HFFc6 (cell line): Measurements from ENCODE around the gene CSF1R. TPM values are rescaled to one million over a fixed set of nuclear protein-coding genes. Genes with fewer than 3 reads are reported as not detected.
A peak's percentile ranks its signal among the peaks of the same experiment; 100 is the strongest.

Experiments used
- DNase-seq: peaks from one replicate; pipeline ENCODE4 v3.0.0-alpha.2; 2018
- H3K27ac Mint-ChIP-seq: 2 replicates; pipeline ENCODE4 v1.8.0; 2020; ENCODE audit warnings: mild to moderate bottlenecking, mixed read lengths
- H3K27me3 Mint-ChIP-seq: 2 replicates; pipeline ENCODE4 v1.8.0; 2021; ENCODE audit warnings: mild to moderate bottlenecking, moderate library complexity, mixed read lengths; ENCODE audit not compliant: insufficient read depth
- H3K36me3 Mint-ChIP-seq: 2 replicates; pipeline ENCODE4 v1.8.0; 2021; ENCODE audit warnings: low read depth, mixed read lengths
- H3K4me1 Mint-ChIP-seq: 2 replicates; pipeline ENCODE4 v1.8.0; 2020; ENCODE audit warnings: low read depth, mixed read lengths
- H3K4me3 Mint-ChIP-seq: 2 replicates; pipeline ENCODE4 v1.8.0; 2020; ENCODE audit warnings: mild to moderate bottlenecking, moderate library complexity, mixed read lengths
- H3K9me3 Mint-ChIP-seq: 2 replicates; pipeline ENCODE4 v1.8.0; 2020; ENCODE audit warnings: mild to moderate bottlenecking, mixed read lengths
- CTCF ChIP-seq: fragments of 200-600 bp; sonication (generic); IDR thresholded peaks from 2 replicates; pipeline ENCODE4 v1.5.0; 2021; ENCODE audit warnings: antibody characterized with exemption, mild to moderate bottlenecking
- total RNA-seq, 6 experiments: library from RNA; stranded (reverse); fragmentation: NEBNext Ultra II Directional; extraction: Animal tissue kit (Norgen Biotek cat#: 25700); gene quantifications; 2 replicates in 1 of 6; 3 replicates in 5 of 6; pipeline ENCODE4 v1.2.3, GENCODE V29; 2021

CSF1R gene
- total RNA-seq, 6 experiments from 2014 or later = 0.26 to 1.5 (median 0.78) TPM

GRCh38 chr5:150068071-150068470, 18.3 kb downstream of the CSF1R start:
- Mint-ChIP-seq H3K9me3 (no peaks in the 10 kb centered on the region), H3K36me3 (no peaks in the 10 kb centered on the region), H3K27ac (no peak overlapping the region), H3K4me3 (no peak overlapping the region), H3K4me1 (peaks cover 51% of the 10 kb centered on the region), H3K27me3 (no peaks in the 10 kb centered on the region; the same call in 1 of the 2 replicates)
- DNase-seq = no peak
- no peak for TF ChIP-seq CTCF

- DNase-seq = no peak
- no peak for TF ChIP-seq CTCF
- peak overlapping the region; percentile 59; the same call in 1 of the 2 replicates for H3K4me3 Mint-ChIP-seq
- peaks cover 56% of the 10 kb centered on the region for H3K4me1 Mint-ChIP-seq
- H3K9me3 Mint-ChIP-seq = no peaks in the 10 kb centered on the region
- H3K27me3 Mint-ChIP-seq = no peaks in the 10 kb centered on the region; the same call in 1 of the 2 replicates
- peak overlapping the region; percentile 96 for H3K27ac Mint-ChIP-seq
- no peaks in the 10 kb centered on the region for H3K36me3 Mint-ChIP-seq
Observed at GRCh38 chr5:150067405-150067960, 18.9 kb downstream of the CSF1R start.

GRCh38 chr5:150066901-150067396, 19.4 kb downstream of the CSF1R start:
- Mint-ChIP-seq H3K36me3 (no peaks in the 10 kb centered on the region), H3K27ac (peak overlapping the region; percentile 96), H3K9me3 (no peaks in the 10 kb centered on the region), H3K27me3 (no peaks in the 10 kb centered on the region; the same call in 1 of the 2 replicates), H3K4me3 (peak overlapping the region; percentile 59), H3K4me1 (peaks cover 62% of the 10 kb centered on the region)
- DNase-seq = peak; percentile 76
- no peak for TF ChIP-seq CTCF

GRCh38 chr5:150066436-150066835, 19.9 kb downstream of the CSF1R start:
- TF ChIP-seq CTCF = no peak
- peak overlapping the region; percentile 96 for H3K27ac Mint-ChIP-seq
- peaks cover 65% of the 10 kb centered on the region for H3K4me1 Mint-ChIP-seq
- H3K4me3 Mint-ChIP-seq = peak overlapping the region; percentile 72
- no peaks in the 10 kb centered on the region for H3K9me3 Mint-ChIP-seq
- no peaks in the 10 kb centered on the region; the same call in 1 of the 2 replicates for H3K27me3 Mint-ChIP-seq
- DNase-seq = no peak
- no peaks in the 10 kb centered on the region for H3K36me3 Mint-ChIP-seq

GRCh38 chr5:150065886-150066285, 20.5 kb downstream of the CSF1R start:
- peaks cover 65% of the 10 kb centered on the region for H3K4me1 Mint-ChIP-seq
- H3K4me3 Mint-ChIP-seq = peak overlapping the region; percentile 72
- TF ChIP-seq CTCF = no peak
- no peaks in the 10 kb centered on the region for H3K9me3 Mint-ChIP-seq
- no peaks in the 10 kb centered on the region; the same call in 1 of the 2 replicates for H3K27me3 Mint-ChIP-seq
- peak overlapping the region; percentile 96 for H3K27ac Mint-ChIP-seq
- DNase-seq = peak; percentile 58
- H3K36me3 Mint-ChIP-seq = no peaks in the 10 kb centered on the region
